ENCODE results near the gene SMOC2. TPM values are rescaled to one million over a fixed set of nuclear protein-coding genes. Genes with fewer than 3 reads are reported as not detected.

The SMOC2 gene
- total RNA-seq, 2 donors from 2014 or later, result 25.6 to 29.6 TPM

DNA sequence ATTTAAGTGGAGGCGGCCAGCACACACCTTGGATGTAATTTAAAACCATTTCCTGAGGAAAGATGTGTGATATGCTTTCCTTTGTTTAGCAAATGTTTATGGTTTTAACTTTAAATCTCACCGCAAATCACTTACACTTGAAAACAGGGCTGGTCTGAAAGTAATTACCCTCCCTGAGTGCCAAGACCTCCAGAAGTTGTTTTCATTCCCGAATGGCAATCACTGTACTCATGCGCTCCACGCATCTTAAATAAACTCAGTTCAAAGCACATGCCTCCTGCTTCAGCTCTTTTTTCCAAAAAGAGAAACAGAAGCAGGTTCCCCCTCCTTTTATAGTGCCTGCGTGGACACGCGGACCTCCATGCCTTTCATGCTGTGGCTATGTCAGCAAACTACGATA lies 224.0 kb downstream of the SMOC2 start:
- TF ChIP-seq, protein P1, sequence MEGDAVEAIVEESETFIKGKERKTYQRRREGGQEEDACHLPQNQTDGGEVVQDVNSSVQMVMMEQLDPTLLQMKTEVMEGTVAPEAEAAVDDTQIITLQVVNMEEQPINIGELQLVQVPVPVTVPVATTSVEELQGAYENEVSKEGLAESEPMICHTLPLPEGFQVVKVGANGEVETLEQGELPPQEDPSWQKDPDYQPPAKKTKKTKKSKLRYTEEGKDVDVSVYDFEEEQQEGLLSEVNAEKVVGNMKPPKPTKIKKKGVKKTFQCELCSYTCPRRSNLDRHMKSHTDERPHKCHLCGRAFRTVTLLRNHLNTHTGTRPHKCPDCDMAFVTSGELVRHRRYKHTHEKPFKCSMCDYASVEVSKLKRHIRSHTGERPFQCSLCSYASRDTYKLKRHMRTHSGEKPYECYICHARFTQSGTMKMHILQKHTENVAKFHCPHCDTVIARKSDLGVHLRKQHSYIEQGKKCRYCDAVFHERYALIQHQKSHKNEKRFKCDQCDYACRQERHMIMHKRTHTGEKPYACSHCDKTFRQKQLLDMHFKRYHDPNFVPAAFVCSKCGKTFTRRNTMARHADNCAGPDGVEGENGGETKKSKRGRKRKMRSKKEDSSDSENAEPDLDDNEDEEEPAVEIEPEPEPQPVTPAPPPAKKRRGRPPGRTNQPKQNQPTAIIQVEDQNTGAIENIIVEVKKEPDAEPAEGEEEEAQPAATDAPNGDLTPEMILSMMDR (IDR thresholded peaks at IDR 0.05), result no peak
- H3K4me1 ChIP-seq, result no peaks in the 10 kb centered on the region
- H3K27ac ChIP-seq, result no peak overlapping the region
- no peaks in the 10 kb centered on the region for H3K36me3 ChIP-seq
- intact Hi-C loops (cut with DNase I), result no loop called here
- H3K4me3 ChIP-seq, result no peak overlapping the region
- no peaks in the 10 kb centered on the region for H3K27me3 ChIP-seq
- no peaks in the 10 kb centered on the region for H3K9me3 ChIP-seq
- no peak overlapping the region for H3K9ac ChIP-seq (ENCODE audit: low read depth in 2 of 2, low read length in 2 of 2)
- no peak for DNase-seq

DNA sequence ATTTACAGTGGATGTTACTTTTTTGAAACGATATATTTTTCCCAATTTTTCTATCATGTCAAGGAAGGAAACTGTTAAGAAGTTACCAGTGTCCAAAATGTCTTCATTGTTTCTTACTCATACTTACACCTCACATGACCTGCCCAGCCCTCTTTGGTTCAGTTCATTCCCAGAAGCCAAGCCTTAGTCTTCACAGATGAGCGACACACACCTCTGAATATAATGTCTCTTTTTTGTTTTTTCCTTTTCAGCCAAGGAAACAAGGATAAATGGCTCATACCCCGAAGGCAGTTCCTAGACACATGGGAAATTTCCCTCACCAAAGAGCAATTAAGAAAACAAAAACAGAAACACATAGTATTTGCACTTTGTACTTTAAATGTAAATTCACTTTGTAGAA lies 225.2 kb downstream of the SMOC2 start:
- no peak for DNase-seq
- Histone ChIP-seq H3K4me1 (no peaks in the 10 kb centered on the region), H3K27me3 (no peaks in the 10 kb centered on the region), H3K4me3 (no peak overlapping the region), H3K9ac (ENCODE audit: low read depth in 2 of 2, low read length in 2 of 2) (no peak overlapping the region), H3K9me3 (no peaks in the 10 kb centered on the region), H3K36me3 (no peaks in the 10 kb centered on the region), H3K27ac (no peak overlapping the region)
- intact Hi-C loops (cut with DNase I), result no loop called here
- TF ChIP-seq, protein P1 (IDR thresholded peaks at IDR 0.05), result no peak

DNA sequence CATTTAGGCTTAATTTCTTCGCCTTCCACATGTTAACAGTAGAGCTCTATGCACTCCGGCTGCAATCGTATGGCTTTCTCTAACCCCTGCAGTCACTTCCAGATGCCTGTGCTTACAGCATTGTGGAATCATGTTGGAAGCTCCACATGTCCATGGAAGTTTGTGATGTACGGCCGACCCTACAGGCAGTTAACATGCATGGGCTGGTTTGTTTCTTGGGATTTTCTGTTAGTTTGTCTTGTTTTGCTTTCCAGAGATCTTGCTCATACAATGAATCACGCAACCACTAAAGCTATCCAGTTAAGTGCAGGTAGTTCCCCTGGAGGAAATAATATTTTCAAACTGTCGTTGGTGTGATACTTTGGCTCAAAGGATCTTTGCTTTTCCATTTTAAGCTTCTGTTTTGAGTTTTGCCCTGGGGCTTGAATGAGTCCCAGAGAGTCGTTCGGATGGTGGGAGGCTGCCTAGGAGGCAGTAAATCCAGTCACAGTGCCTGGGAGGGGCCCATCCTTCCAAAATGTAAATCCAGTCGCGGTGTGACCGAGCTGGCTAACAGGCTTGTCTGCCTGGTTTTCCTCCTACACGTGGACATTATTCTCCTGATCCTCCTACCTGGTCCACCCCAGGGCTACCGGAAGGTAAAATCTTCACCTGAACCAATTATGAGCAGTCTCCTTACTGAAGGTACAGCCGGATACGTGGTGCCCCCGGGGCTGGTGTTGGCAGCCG lies 225.9 kb downstream of the SMOC2 start:
- TF ChIP-seq, protein P1 (IDR thresholded peaks at IDR 0.05), result no peak
- DNase-seq, result no peak
- Histone ChIP-seq H3K27ac (no peak overlapping the region), H3K27me3 (no peaks in the 10 kb centered on the region), H3K4me3 (no peak overlapping the region), H3K36me3 (no peaks in the 10 kb centered on the region), H3K9ac (ENCODE audit: low read depth in 2 of 2, low read length in 2 of 2) (no peak overlapping the region), H3K9me3 (no peaks in the 10 kb centered on the region), H3K4me1 (no peaks in the 10 kb centered on the region)
- intact Hi-C loops (cut with DNase I), result no loop called here

DNA sequence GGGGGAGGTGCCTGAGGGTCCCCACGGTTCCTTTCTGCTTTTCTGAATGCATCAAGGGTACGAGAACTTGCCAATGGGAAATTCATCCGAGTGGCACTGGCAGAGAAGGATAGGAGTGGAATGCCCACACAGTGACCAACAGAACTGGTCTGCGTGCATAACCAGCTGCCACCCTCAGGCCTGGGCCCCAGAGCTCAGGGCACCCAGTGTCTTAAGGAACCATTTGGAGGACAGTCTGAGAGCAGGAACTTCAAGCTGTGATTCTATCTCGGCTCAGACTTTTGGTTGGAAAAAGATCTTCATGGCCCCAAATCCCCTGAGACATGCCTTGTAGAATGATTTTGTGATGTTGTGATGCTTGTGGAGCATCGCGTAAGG lies 226.4 kb downstream of the SMOC2 start:
- Histone ChIP-seq H3K4me1 (no peaks in the 10 kb centered on the region), H3K4me3 (no peak overlapping the region), H3K9ac (ENCODE audit: low read depth in 2 of 2, low read length in 2 of 2) (no peak overlapping the region), H3K9me3 (no peaks in the 10 kb centered on the region), H3K36me3 (no peaks in the 10 kb centered on the region), H3K27ac (no peak overlapping the region), H3K27me3 (no peaks in the 10 kb centered on the region)
- TF ChIP-seq, protein P1 (IDR thresholded peaks at IDR 0.05), result no peak
- DNase-seq, result no peak
- intact Hi-C loops (cut with DNase I), result no loop called here

DNA sequence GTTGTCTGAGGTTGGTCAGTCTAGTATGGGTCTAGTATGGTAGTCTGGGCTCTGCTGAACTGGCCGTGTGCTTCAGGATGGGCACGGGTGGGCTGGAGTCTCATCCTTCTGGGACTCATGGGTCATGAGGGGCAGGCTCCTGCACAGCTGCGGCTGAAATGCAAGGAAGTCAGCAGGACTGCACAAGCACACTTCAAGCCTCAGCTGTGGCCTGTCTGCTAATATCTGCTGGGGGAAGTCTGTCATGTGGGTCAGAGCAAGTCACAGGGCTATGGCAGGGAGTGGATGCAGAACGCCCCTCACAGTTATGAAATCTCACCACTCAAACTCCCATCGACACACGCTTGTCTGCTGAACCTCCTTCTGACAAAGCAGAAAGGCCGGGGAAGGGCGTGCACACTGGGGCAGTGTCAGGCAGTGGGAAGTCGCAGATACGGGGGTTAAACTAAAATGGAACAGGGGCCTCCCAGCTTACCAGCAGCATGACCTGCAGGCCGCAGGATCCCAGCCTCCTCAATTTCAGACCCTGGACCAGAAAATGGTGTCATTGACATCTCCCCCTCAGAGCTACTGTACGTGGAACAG lies 229.5 kb downstream of the SMOC2 start:
- intact Hi-C loops (cut with DNase I), result no loop called here
- Histone ChIP-seq H3K27me3 (no peaks in the 10 kb centered on the region), H3K4me1 (no peaks in the 10 kb centered on the region), H3K9me3 (no peaks in the 10 kb centered on the region), H3K27ac (no peak overlapping the region), H3K36me3 (no peaks in the 10 kb centered on the region), H3K4me3 (no peak overlapping the region), H3K9ac (ENCODE audit: low read depth in 2 of 2, low read length in 2 of 2) (no peak overlapping the region)
- TF ChIP-seq, protein P1 (IDR thresholded peaks at IDR 0.05), result no peak
- no peak for DNase-seq
